Mesendoderm (in vitro differentiated cells): ENCODE results near the gene MAPK10.
"Not testable (repeated sequence)": the region's sequence is repeated elsewhere in the genome, so short reads cannot be mapped to it uniquely, and the experiment has no call there.

Experiments used
- DNase-seq: peaks from one replicate; pipeline ENCODE4 v3.0.0; 2013
- H2AK5ac ChIP-seq: 2 replicates; pipeline ENCODE4 v1.6.1; 2013; ENCODE audit warnings: low read length, inconsistent platforms
- H2BK120ac ChIP-seq: 2 replicates; pipeline ENCODE4 v1.6.1; 2013; ENCODE audit warnings: low read depth, mild to moderate bottlenecking, low read length, moderate library complexity, mixed read lengths
- H2BK15ac ChIP-seq: replicated peaks from 2 replicates; pipeline ENCODE4 v1.6.1; 2013; ENCODE audit warnings: low read depth, mild to moderate bottlenecking, moderate library complexity
- H2BK5ac ChIP-seq: 2 replicates; pipeline ENCODE4 v1.6.1; 2013; ENCODE audit warnings: low read length, inconsistent platforms
- H3K18ac ChIP-seq: 2 replicates; pipeline ENCODE4 v1.6.1; 2013; ENCODE audit warnings: mild to moderate bottlenecking, low read length, mixed read lengths
- H3K23ac ChIP-seq: one replicate; pipeline ENCODE4 v1.6.1; 2013; ENCODE audit warnings: low read length
- H3K27ac ChIP-seq: 2 replicates; pipeline ENCODE4 v1.5.1; 2013; ENCODE audit warnings: low read depth, mild to moderate bottlenecking, inconsistent platforms, low read length, moderate library complexity
- H3K27me3 ChIP-seq: 2 replicates; pipeline ENCODE4 v1.6.1; 2013; ENCODE audit warnings: low read length, control low read depth, mild to moderate bottlenecking, inconsistent platforms; ENCODE audit not compliant: insufficient read depth, poor library complexity
- H3K36me3 ChIP-seq: 2 replicates; pipeline ENCODE4 v1.6.1; 2013; ENCODE audit warnings: low read length, inconsistent platforms; ENCODE audit not compliant: control insufficient read depth, insufficient read depth
- H3K4ac ChIP-seq: one replicate; pipeline ENCODE4 v1.6.1; 2013; ENCODE audit warnings: low read depth, mild to moderate bottlenecking, low read length, moderate library complexity
- H3K4me1 ChIP-seq: 2 replicates; pipeline ENCODE4 v1.6.1; 2013; ENCODE audit warnings: low read depth, low read length, inconsistent platforms; ENCODE audit not compliant: control insufficient read depth
- H3K4me2 ChIP-seq: 2 replicates; pipeline ENCODE4 v1.6.1; 2013; ENCODE audit warnings: low read length
- H3K4me3 ChIP-seq: 2 replicates; pipeline ENCODE4 v1.5.1; 2013; ENCODE audit warnings: mild to moderate bottlenecking, low read length
- H3K56ac ChIP-seq: one replicate; pipeline ENCODE4 v1.6.1; 2013; ENCODE audit warnings: low read length
- H3K79me1 ChIP-seq: 2 replicates; pipeline ENCODE4 v1.6.1; 2013; ENCODE audit warnings: low read length, inconsistent platforms
- H3K79me2 ChIP-seq: 2 replicates; pipeline ENCODE4 v1.6.1; 2013; ENCODE audit warnings: mild to moderate bottlenecking, low read length; ENCODE audit not compliant: control insufficient read depth, insufficient read depth
- H3K9ac ChIP-seq: 2 replicates; pipeline ENCODE4 v1.6.1; 2013; ENCODE audit warnings: low read length, inconsistent platforms
- H4K5ac ChIP-seq: one replicate; pipeline ENCODE4 v1.6.1; 2013; ENCODE audit warnings: low read length
- H4K8ac ChIP-seq: one replicate; pipeline ENCODE4 v1.6.1; 2013; ENCODE audit warnings: low read depth, mild to moderate bottlenecking, control low read depth, low read length, moderate library complexity
- WGBS: extraction: QIAGEN DNeasy Blood & Tissue Kit; methylation state at CpG from one replicate; pipeline ENCODE4 v1.1.7; 2013; ENCODE audit warnings: low lambda C conversion rate, missing lambda C conversion rate; ENCODE audit not compliant: insufficient coverage; ENCODE audit errors: extremely low coverage; 5-methylcytosine and 5-hydroxymethylcytosine counted together

Gene MAPK10

GRCh38 chr4:86092684-86093083 lies 267.2 kb downstream of the MAPK10 start:
- Histone ChIP-seq H3K4me2 (no peak overlapping the region), H4K5ac (no peak overlapping the region), H3K4me3 (no peak overlapping the region), H3K27ac (no peak overlapping the region), H3K56ac (no peak overlapping the region), H3K4me1 (no peaks in the 10 kb centered on the region), H2AK5ac (no peak overlapping the region), H3K79me2 (no peaks in the 10 kb centered on the region), H3K4ac (no peak overlapping the region), H3K79me1 (no peaks in the 10 kb centered on the region), H3K36me3 (no peaks in the 10 kb centered on the region), H4K8ac (no peak overlapping the region), H2BK15ac (no peak overlapping the region), H3K18ac (no peak overlapping the region), H3K9ac (no peak overlapping the region), H2BK120ac (no peak overlapping the region), H2BK5ac (no peak overlapping the region), H3K23ac (no peak overlapping the region), H3K27me3 (no peaks in the 10 kb centered on the region)
- DNase-seq, result no peak

DNA sequence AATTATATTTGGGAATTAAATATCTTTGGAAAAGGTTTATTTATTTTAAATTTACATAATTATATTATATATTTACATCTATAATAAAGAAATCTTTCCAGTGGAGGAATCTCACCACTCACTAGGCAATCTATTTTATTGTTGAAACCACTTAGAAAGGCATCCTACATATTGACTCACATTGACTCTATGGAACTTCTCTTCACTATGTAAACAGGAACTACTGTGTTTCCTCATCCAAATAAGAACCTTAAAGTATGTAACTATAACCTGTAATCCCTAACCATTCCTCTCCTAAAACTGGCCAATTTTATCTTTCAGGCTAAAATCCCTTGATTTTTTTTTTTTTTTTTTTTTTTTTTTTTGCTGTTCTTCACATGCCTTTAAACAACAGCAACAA lies 268.7 kb downstream of the MAPK10 start:
- Histone ChIP-seq H3K4me2 (no peak overlapping the region), H2BK15ac (no peak overlapping the region), H3K79me1 (no peaks in the 10 kb centered on the region), H2BK5ac (no peak overlapping the region), H4K5ac (no peak overlapping the region), H3K36me3 (no peaks in the 10 kb centered on the region), H3K4me1 (no peaks in the 10 kb centered on the region), H3K4me3 (no peak overlapping the region), H3K27ac (no peak overlapping the region), H3K56ac (no peak overlapping the region), H3K4ac (no peak overlapping the region), H2AK5ac (no peak overlapping the region), H3K18ac (no peak overlapping the region), H3K9ac (no peak overlapping the region), H4K8ac (no peak overlapping the region), H3K27me3 (no peaks in the 10 kb centered on the region), H2BK120ac (no peak overlapping the region), H3K79me2 (no peaks in the 10 kb centered on the region), H3K23ac (no peak overlapping the region)
- no peak for DNase-seq

DNA sequence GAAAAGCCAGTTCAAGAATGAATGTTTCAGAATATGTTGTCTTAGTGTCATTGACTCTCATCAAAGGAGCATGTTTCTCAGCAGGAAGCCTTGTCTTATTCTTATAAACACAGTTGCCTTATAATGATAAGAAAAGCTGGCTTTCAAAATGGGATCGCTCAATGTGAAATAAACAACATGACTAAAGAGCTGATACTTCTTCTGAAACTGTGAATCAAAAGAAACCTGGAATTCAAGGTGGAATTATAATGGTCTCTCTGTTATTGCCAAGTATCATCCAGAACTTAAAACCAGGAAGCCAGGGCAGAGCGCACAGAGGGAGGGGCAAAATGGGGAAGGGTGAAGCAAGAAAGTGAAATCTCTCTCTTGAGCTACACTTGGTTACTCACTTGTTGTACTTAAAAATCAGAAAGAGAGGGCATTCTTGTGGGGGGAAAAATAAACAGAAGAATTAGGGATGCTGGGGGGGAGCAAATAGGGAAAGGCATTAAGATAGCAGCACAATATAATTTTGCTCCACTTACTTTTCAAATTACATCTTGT lies 270.0 kb downstream of the MAPK10 start:
- Histone ChIP-seq H3K4me1 (no peaks in the 10 kb centered on the region), H3K4me3 (no peak overlapping the region), H2BK5ac (no peak overlapping the region), H3K27ac (no peak overlapping the region), H3K79me1 (no peaks in the 10 kb centered on the region), H2BK15ac (no peak overlapping the region), H3K18ac (no peak overlapping the region), H4K8ac (no peak overlapping the region), H3K23ac (no peak overlapping the region), H3K9ac (no peak overlapping the region), H3K4ac (no peak overlapping the region), H3K27me3 (no peaks in the 10 kb centered on the region), H2AK5ac (no peak overlapping the region), H4K5ac (no peak overlapping the region), H3K56ac (no peak overlapping the region), H3K79me2 (no peaks in the 10 kb centered on the region), H2BK120ac (no peak overlapping the region), H3K4me2 (no peak overlapping the region), H3K36me3 (no peaks in the 10 kb centered on the region)
- WGBS, result no CpG with 5 or more reads among the region's 2 CpGs
- DNase-seq, result peak; percentile 24

DNA sequence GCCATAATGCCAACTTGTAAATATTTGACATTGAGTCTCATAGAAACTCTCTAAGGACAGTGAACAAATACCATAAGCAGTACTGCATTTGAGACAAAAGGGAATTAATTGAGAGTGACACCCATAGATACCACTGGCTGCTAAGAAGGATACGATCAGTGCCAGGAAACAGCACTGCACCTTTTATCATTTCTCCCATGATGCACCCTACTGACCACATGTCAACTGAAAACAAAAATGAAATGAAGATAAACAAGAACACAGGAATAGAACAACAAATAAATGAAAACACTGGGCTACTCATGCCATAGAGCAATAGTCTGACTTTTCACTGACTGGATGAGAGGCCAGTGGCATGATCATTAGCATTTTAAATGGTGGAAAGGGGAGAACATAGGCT lies 270.8 kb downstream of the MAPK10 start:
- Histone ChIP-seq H3K56ac (no peak overlapping the region), H2BK5ac (no peak overlapping the region), H3K27ac (no peak overlapping the region), H2AK5ac (no peak overlapping the region), H3K4me1 (no peaks in the 10 kb centered on the region), H4K8ac (no peak overlapping the region), H3K23ac (no peak overlapping the region), H3K79me1 (no peaks in the 10 kb centered on the region), H3K4me3 (no peak overlapping the region), H3K4me2 (no peak overlapping the region), H3K9ac (no peak overlapping the region), H3K4ac (no peak overlapping the region), H3K36me3 (no peaks in the 10 kb centered on the region), H2BK15ac (no peak overlapping the region), H3K27me3 (no peaks in the 10 kb centered on the region), H3K79me2 (no peaks in the 10 kb centered on the region), H4K5ac (no peak overlapping the region), H3K18ac (no peak overlapping the region), H2BK120ac (no peak overlapping the region)
- no peak for DNase-seq
- WGBS, result no CpG with 5 or more reads among the region's 1 CpG

DNA sequence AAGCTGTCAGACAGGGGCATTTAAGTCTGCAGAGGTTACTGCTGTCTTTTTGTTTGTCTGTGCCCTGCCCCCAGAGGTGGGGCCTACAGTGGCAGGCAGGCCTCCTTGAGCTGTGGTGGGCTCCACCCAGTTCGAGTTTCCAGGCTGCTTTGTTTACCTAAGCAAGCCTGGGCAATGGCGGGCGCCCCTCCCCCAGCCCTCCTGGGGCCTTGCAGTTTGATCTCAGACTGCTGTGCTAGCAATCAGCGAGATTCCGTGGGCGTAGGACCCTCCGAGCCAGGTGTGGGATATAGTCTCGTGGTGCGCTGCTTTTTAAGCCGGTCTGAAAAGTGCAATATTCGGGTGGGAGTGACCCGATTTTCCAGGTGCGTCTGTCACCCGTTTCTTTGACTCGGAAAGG lies 284.1 kb downstream of the MAPK10 start:
- not testable (repeated sequence) for H2BK5ac ChIP-seq, H3K27ac ChIP-seq, DNase-seq, H4K8ac ChIP-seq, H2AK5ac ChIP-seq, H2BK120ac ChIP-seq, H3K36me3 ChIP-seq, H3K56ac ChIP-seq, H2BK15ac ChIP-seq, H3K27me3 ChIP-seq, H3K4me2 ChIP-seq, H3K4me1 ChIP-seq, H3K18ac ChIP-seq, H3K9ac ChIP-seq, H3K4me3 ChIP-seq, H4K5ac ChIP-seq, H3K4ac ChIP-seq, H3K79me2 ChIP-seq, H3K79me1 ChIP-seq, H3K23ac ChIP-seq
- no CpG with 5 or more reads among the region's 15 CpGs for WGBS

DNA sequence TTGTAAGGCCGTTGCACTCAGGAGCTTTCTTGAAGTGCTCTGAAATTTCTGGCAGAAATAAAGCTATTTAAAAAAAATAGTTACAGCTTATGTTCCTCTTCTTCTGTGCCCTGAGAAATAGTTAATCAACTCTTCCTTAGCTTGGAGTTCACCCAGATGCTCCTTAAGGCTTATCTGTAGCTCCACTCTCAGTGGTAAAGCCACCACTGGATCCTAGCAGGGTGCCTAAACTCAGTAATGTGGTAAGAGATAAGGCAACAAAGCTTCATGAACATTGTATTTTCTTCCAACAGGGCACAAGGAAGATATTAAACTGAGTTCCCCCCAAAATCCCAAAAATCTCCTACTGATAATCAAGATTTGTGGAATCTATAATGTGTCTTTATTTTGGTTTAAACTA lies 299.5 kb downstream of the MAPK10 start:
- H3K79me2 ChIP-seq, result no peaks in the 10 kb centered on the region
- no peak overlapping the region for H2BK120ac ChIP-seq
- no peak overlapping the region for H3K23ac ChIP-seq
- no peak overlapping the region for H4K8ac ChIP-seq
- peak; percentile 46 for DNase-seq
- no peak overlapping the region for H4K5ac ChIP-seq
- no peaks in the 10 kb centered on the region for H3K27me3 ChIP-seq
- H3K18ac ChIP-seq, result no peak overlapping the region
- H2AK5ac ChIP-seq, result no peak overlapping the region
- H3K4ac ChIP-seq, result no peak overlapping the region
- no peaks in the 10 kb centered on the region for H3K36me3 ChIP-seq
- no peak overlapping the region for H2BK5ac ChIP-seq
- no peaks in the 10 kb centered on the region for H3K4me1 ChIP-seq
- no peak overlapping the region for H3K4me2 ChIP-seq
- H3K56ac ChIP-seq, result no peak overlapping the region
- H3K4me3 ChIP-seq, result no peak overlapping the region
- no CpG with 5 or more reads among the region's 1 CpG for WGBS
- no peaks in the 10 kb centered on the region for H3K79me1 ChIP-seq
- no peak overlapping the region for H3K9ac ChIP-seq
- no peak overlapping the region for H2BK15ac ChIP-seq
- H3K27ac ChIP-seq, result no peak overlapping the region
